GM23338 (cell line): Measurements from ENCODE around the gene METTL6.

Source experiments
- CREB1 ChIP-seq: fragments of 250-450 bp; sonication (Bioruptor Pico); IDR thresholded peaks from 2 replicates; pipeline ENCODE4 v1.5.0; 2020; ENCODE audit warnings: low read depth, mild to moderate bottlenecking, moderate library complexity
- ETS1 ChIP-seq: IDR thresholded peaks from 2 replicates; pipeline ENCODE4 v1.6.1; 2016; ENCODE audit warnings: antibody characterized with exemption
- EZH2 ChIP-seq: fragments of 200-600 bp; sonication (generic); IDR thresholded peaks from one replicate; pipeline ENCODE4 v1.8.0; 2017; ENCODE audit warnings: antibody characterized with exemption, mild to moderate bottlenecking, low read depth; ENCODE audit not compliant: unreplicated experiment
- EZH2phosphoT487 ChIP-seq: fragments of 200-600 bp; sonication (generic); IDR thresholded peaks from one replicate; pipeline ENCODE4 v1.8.1; 2018; ENCODE audit warnings: antibody characterized with exemption; ENCODE audit not compliant: unreplicated experiment
- JUNB ChIP-seq: IDR thresholded peaks from one replicate; pipeline ENCODE4 v1.6.1; 2016; ENCODE audit warnings: antibody characterized with exemption; ENCODE audit not compliant: unreplicated experiment
- NANOG ChIP-seq: IDR thresholded peaks from 2 replicates; pipeline ENCODE4 v1.6.1; 2016; ENCODE audit warnings: antibody characterized with exemption, borderline replicate concordance
- POLR2AphosphoS5 ChIP-seq: IDR thresholded peaks from 2 replicates; pipeline ENCODE4 v1.6.1; 2016; ENCODE audit warnings: antibody characterized with exemption, low read depth
- STAT1 ChIP-seq: IDR thresholded peaks from one replicate; pipeline ENCODE4 v1.6.1; 2016; ENCODE audit warnings: antibody characterized with exemption; ENCODE audit not compliant: unreplicated experiment
- TF ChIP-seq, protein P1 (sequence below), 2 experiments: fragments of 200-600 bp in 1 of 2; sonication (generic) in 1 of 2; conservative IDR thresholded peaks; 2 replicates each; pipeline versions ENCODE4 v1.5.1 to v1.6.1; 2016 to 2017; ENCODE audit warnings: antibody characterized with exemption in 2 of 2, low read depth in 2 of 2, mild to moderate bottlenecking in 2 of 2, moderate library complexity in 1 of 2
- TF ChIP-seq, protein P2 (sequence below): IDR thresholded peaks from one replicate; pipeline ENCODE4 v1.6.1; 2018; ENCODE audit warnings: antibody characterized with exemption; ENCODE audit not compliant: unreplicated experiment

DNA sequence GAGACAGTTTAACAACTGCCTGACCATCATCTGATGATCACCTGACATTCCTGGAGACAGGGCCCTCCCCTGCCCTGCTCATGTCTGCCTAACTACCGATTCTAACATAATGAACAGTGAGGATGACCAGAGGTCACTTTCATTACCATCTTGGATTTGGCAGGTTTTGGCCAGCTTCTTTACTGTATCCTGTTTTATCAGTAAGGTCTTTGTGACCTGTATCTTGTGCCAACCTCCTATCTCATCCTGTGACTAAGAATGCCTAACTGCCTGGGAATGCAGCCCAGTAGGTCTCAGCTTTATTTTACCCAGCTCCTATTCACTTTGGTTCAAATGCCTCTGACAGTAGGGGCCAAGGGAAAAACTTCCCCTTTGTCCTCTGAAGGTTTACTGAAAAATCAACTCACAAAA lies 40.2 kb downstream of the METTL6 start:
- TF ChIP-seq, protein P1, sequence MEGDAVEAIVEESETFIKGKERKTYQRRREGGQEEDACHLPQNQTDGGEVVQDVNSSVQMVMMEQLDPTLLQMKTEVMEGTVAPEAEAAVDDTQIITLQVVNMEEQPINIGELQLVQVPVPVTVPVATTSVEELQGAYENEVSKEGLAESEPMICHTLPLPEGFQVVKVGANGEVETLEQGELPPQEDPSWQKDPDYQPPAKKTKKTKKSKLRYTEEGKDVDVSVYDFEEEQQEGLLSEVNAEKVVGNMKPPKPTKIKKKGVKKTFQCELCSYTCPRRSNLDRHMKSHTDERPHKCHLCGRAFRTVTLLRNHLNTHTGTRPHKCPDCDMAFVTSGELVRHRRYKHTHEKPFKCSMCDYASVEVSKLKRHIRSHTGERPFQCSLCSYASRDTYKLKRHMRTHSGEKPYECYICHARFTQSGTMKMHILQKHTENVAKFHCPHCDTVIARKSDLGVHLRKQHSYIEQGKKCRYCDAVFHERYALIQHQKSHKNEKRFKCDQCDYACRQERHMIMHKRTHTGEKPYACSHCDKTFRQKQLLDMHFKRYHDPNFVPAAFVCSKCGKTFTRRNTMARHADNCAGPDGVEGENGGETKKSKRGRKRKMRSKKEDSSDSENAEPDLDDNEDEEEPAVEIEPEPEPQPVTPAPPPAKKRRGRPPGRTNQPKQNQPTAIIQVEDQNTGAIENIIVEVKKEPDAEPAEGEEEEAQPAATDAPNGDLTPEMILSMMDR (conservative IDR thresholded peaks at IDR 0.05; ENCODE audit: low read depth in 2 of 2) = no peak
- TF ChIP-seq EZH2 = no peak
- TF ChIP-seq POLR2AphosphoS5 = no peak
- TF ChIP-seq JUNB = no peak
- TF ChIP-seq, protein P2, sequence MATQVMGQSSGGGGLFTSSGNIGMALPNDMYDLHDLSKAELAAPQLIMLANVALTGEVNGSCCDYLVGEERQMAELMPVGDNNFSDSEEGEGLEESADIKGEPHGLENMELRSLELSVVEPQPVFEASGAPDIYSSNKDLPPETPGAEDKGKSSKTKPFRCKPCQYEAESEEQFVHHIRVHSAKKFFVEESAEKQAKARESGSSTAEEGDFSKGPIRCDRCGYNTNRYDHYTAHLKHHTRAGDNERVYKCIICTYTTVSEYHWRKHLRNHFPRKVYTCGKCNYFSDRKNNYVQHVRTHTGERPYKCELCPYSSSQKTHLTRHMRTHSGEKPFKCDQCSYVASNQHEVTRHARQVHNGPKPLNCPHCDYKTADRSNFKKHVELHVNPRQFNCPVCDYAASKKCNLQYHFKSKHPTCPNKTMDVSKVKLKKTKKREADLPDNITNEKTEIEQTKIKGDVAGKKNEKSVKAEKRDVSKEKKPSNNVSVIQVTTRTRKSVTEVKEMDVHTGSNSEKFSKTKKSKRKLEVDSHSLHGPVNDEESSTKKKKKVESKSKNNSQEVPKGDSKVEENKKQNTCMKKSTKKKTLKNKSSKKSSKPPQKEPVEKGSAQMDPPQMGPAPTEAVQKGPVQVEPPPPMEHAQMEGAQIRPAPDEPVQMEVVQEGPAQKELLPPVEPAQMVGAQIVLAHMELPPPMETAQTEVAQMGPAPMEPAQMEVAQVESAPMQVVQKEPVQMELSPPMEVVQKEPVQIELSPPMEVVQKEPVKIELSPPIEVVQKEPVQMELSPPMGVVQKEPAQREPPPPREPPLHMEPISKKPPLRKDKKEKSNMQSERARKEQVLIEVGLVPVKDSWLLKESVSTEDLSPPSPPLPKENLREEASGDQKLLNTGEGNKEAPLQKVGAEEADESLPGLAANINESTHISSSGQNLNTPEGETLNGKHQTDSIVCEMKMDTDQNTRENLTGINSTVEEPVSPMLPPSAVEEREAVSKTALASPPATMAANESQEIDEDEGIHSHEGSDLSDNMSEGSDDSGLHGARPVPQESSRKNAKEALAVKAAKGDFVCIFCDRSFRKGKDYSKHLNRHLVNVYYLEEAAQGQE = no peak
- no peak for TF ChIP-seq NANOG
- no peak for TF ChIP-seq EZH2phosphoT487
- TF ChIP-seq CREB1 = no peak
- no peak for TF ChIP-seq STAT1
- TF ChIP-seq ETS1 = no peak
